Liver (tissue), 9 donors: ENCODE results near the gene FAM151A. TPM values are rescaled to one million over a fixed set of nuclear protein-coding genes. Genes with fewer than 3 reads are reported as not detected.

Experiments
- DNase-seq: peaks from one replicate; pipeline ENCODE4 v3.0.0-alpha.2; 2017; ENCODE audit warnings: low spot score
- H3K27ac ChIP-seq, 2 donors: one replicate each; pipeline ENCODE4 v1.7.0; 2013; ENCODE audit warnings: inconsistent platforms in 2 of 2, low read length in 2 of 2, control low read depth in 1 of 2, low read depth in 1 of 2, mild to moderate bottlenecking in 1 of 2
- H3K27me3 ChIP-seq, 4 donors: one replicate each; pipeline versions ENCODE4 v1.6.1 to v1.7.0; 2013; ENCODE audit warnings: low read length in 3 of 4, inconsistent platforms in 1 of 4, mild to moderate bottlenecking in 1 of 4, moderate library complexity in 1 of 4; ENCODE audit not compliant: control insufficient read depth in 4 of 4, insufficient read depth in 4 of 4
- H3K36me3 ChIP-seq, 4 donors: one replicate each; pipeline versions ENCODE4 v1.6.1 to v1.7.0; 2013; ENCODE audit warnings: low read length in 3 of 4, mild to moderate bottlenecking in 3 of 4, low read depth in 1 of 4, moderate library complexity in 1 of 4; ENCODE audit not compliant: control insufficient read depth in 4 of 4, insufficient read depth in 3 of 4
- H3K4me1 ChIP-seq, 4 donors: one replicate each; pipeline versions ENCODE4 v1.6.1 to v1.7.0; 2013; ENCODE audit warnings: low read length in 3 of 4, mild to moderate bottlenecking in 3 of 4, moderate library complexity in 1 of 4; ENCODE audit not compliant: control insufficient read depth in 4 of 4, insufficient read depth in 4 of 4
- H3K4me3 ChIP-seq, 3 donors: one replicate each; pipeline versions ENCODE4 v1.6.1 to v1.7.0; 2013; ENCODE audit warnings: low read length in 3 of 3, control low read depth in 1 of 3, low read depth in 1 of 3, mild to moderate bottlenecking in 1 of 3
- H3K9ac ChIP-seq, 2 donors: one replicate each; pipeline ENCODE4 v1.7.0; 2013; ENCODE audit warnings: low read length in 2 of 2, mild to moderate bottlenecking in 2 of 2, moderate library complexity in 2 of 2, control low read depth in 1 of 2, low read depth in 1 of 2
- H3K9me3 ChIP-seq, 4 donors: one replicate each; pipeline versions ENCODE4 v1.6.1 to v1.7.0; 2013; ENCODE audit warnings: low read length in 3 of 4; ENCODE audit not compliant: control insufficient read depth in 4 of 4
- ATF3 ChIP-seq: IDR thresholded peaks from 2 replicates; pipeline ENCODE4 v1.6.1; 2016; ENCODE audit warnings: antibody characterized with exemption
- CTCF ChIP-seq: fragments of 150-350 bp; IDR thresholded peaks from 2 replicates; pipeline ENCODE4 v1.5.1; 2017; ENCODE audit warnings: improper control_type of control experiment, low read depth, low read length; ENCODE audit not compliant: missing input control
- EGR1 ChIP-seq, 2 donors: IDR thresholded peaks; 2 replicates each; pipeline ENCODE4 v1.6.1; 2016 to 2018; ENCODE audit warnings: antibody characterized with exemption in 2 of 2, low read depth in 2 of 2
- FOXA1 ChIP-seq: IDR thresholded peaks from 2 replicates; pipeline ENCODE4 v1.6.1; 2016; ENCODE audit warnings: antibody characterized with exemption
- FOXA2 ChIP-seq: IDR thresholded peaks from 2 replicates; pipeline ENCODE4 v1.6.1; 2016; ENCODE audit warnings: antibody characterized with exemption
- GABPA ChIP-seq, 2 donors: IDR thresholded peaks in 1 of 2; conservative IDR thresholded peaks in 1 of 2; 2 replicates each; pipeline ENCODE4 v1.6.1; 2016; ENCODE audit warnings: antibody characterized with exemption in 2 of 2, mild to moderate bottlenecking in 1 of 2, moderate library complexity in 1 of 2
- HNF4A ChIP-seq, 2 donors: conservative IDR thresholded peaks; 2 replicates each; pipeline ENCODE4 v1.6.1; 2016; ENCODE audit warnings: antibody characterized with exemption in 2 of 2, mild to moderate bottlenecking in 2 of 2
- HNF4G ChIP-seq: IDR thresholded peaks from 2 replicates; pipeline ENCODE4 v1.6.1; 2016; ENCODE audit warnings: antibody characterized with exemption
- JUND ChIP-seq, 2 donors: IDR thresholded peaks; 2 replicates each; pipeline ENCODE4 v1.6.1; 2016; ENCODE audit warnings: antibody characterized with exemption in 2 of 2
- MAX ChIP-seq: IDR thresholded peaks from 2 replicates; pipeline ENCODE4 v1.6.1; 2016; ENCODE audit warnings: antibody characterized with exemption
- NR2F2 ChIP-seq: IDR thresholded peaks from 2 replicates; pipeline ENCODE4 v1.6.1; 2016; ENCODE audit warnings: antibody characterized with exemption
- RAD21 ChIP-seq, 2 donors: IDR thresholded peaks; 2 replicates each; pipeline ENCODE4 v1.6.1; 2016; ENCODE audit warnings: antibody characterized with exemption in 2 of 2, mild to moderate bottlenecking in 2 of 2
- REST ChIP-seq: IDR thresholded peaks from 2 replicates; pipeline ENCODE4 v1.6.1; 2016; ENCODE audit warnings: antibody characterized with exemption, mild to moderate bottlenecking
- RXRA ChIP-seq, 2 donors: IDR thresholded peaks; 2 replicates each; pipeline ENCODE4 v1.6.1; 2017 to 2018; ENCODE audit warnings: antibody characterized with exemption in 2 of 2, mild to moderate bottlenecking in 1 of 2
- SP1 ChIP-seq: IDR thresholded peaks from 2 replicates; pipeline ENCODE4 v1.6.1; 2018; ENCODE audit warnings: antibody characterized with exemption, mild to moderate bottlenecking
- TAF1 ChIP-seq: conservative IDR thresholded peaks from 2 replicates; pipeline ENCODE4 v1.6.1; 2016; ENCODE audit warnings: antibody characterized with exemption, mild to moderate bottlenecking
- YY1 ChIP-seq: IDR thresholded peaks from 2 replicates; pipeline ENCODE4 v1.6.1; 2016; ENCODE audit warnings: antibody characterized with exemption, mild to moderate bottlenecking
- ZBTB33 ChIP-seq: IDR thresholded peaks from 2 replicates; pipeline ENCODE4 v1.6.1; 2016; ENCODE audit warnings: antibody characterized with exemption
- WGBS: extraction: QIAGEN DNeasy Blood & Tissue Kit; methylation state at CpG from one replicate; pipeline ENCODE4 v1.1.7; 2013; 5-methylcytosine and 5-hydroxymethylcytosine counted together
- polyA plus RNA-seq, 2 donors: library from polyadenylated mRNA; stranded (reverse) in 1 of 2; unstranded in 1 of 2; fragments of 200-250 nt in 1 of 2; fragments of >200 nt in 1 of 2; fragmentation: Nextera tagmentation in 1 of 2; extraction: Ambion mirVana in 1 of 2; gene quantifications; one replicate each; pipeline versions ENCODE4 v1.2.1 to v1.2.3, GENCODE V29; 2013 to 2015
- total RNA-seq, 2 donors: library from RNA; depleted of rRNA; stranded (reverse); fragments of >200 nt; gene quantifications; one replicate each; pipeline ENCODE4 v1.2.3, GENCODE V29; 2014
- donor health status: healthy.
- donor health status: healthy.
- donor health status: healthy.
- donor health status: healthy.
- donor health status: healthy.

Gene FAM151A
- total and polyA plus RNA-seq, 4 donors, result 1.5 to 25.1 (median 4.7) TPM

GRCh38 chr1:54603241-54603640 is 20.1 kb downstream of the FAM151A start:
- no peak for DNase-seq
- no peaks in the 10 kb centered on the region for H3K36me3 ChIP-seq
- WGBS, result 95% methylated on average over 6 of the region's 6 CpGs
- H3K4me3 ChIP-seq, result no peak overlapping the region
- H3K9me3 ChIP-seq, result no peaks in the 10 kb centered on the region
- no peaks in the 10 kb centered on the region for H3K4me1 ChIP-seq
- H3K27me3 ChIP-seq, result no peaks in the 10 kb centered on the region
- no peak overlapping the region for H3K9ac ChIP-seq
- no peak overlapping the region for H3K27ac ChIP-seq
- TF ChIP-seq RXRA (IDR thresholded peaks at IDR 0.05) (no peak), CTCF (no peak), TAF1 (no peak), FOXA2 (no peak), HNF4G (no peak), NR2F2 (no peak), EGR1 (IDR thresholded peaks at IDR 0.05; ENCODE audit: low read depth in 2 of 2) (no peak), RAD21 (IDR thresholded peaks at IDR 0.05) (no peak)

- H3K4me1 ChIP-seq, result no peaks in the 10 kb centered on the region
- H3K9ac ChIP-seq, result no peak overlapping the region
- no peaks in the 10 kb centered on the region for H3K36me3 ChIP-seq
- no peak for TF ChIP-seq HNF4A (conservative IDR thresholded peaks at IDR 0.05)
- no peak for TF ChIP-seq ZBTB33
- TF ChIP-seq ATF3, result no peak
- TF ChIP-seq FOXA2, result no peak
- no peak for TF ChIP-seq CTCF
- no peak for TF ChIP-seq MAX
- TF ChIP-seq RAD21 (IDR thresholded peaks at IDR 0.05), result no peak
- TF ChIP-seq YY1, result no peak
- TF ChIP-seq FOXA1, result no peak
- no peak for TF ChIP-seq JUND (IDR thresholded peaks at IDR 0.05)
- no peak for TF ChIP-seq RXRA (IDR thresholded peaks at IDR 0.05)
- TF ChIP-seq GABPA (IDR thresholded peaks at IDR 0.05 in 1 of 2, conservative IDR thresholded peaks at IDR 0.05 in 1 of 2), result no peak
- TF ChIP-seq EGR1 (IDR thresholded peaks at IDR 0.05; ENCODE audit: low read depth in 2 of 2), result no peak
- no peak for TF ChIP-seq HNF4G
- TF ChIP-seq SP1, result no peak
- no peak for TF ChIP-seq REST
- TF ChIP-seq NR2F2, result no peak
- no peak for TF ChIP-seq TAF1
- 94% methylated on average over 18 of the region's 18 CpGs for WGBS
- no peak overlapping the region for H3K4me3 ChIP-seq
- no peaks in the 10 kb centered on the region for H3K27me3 ChIP-seq
- no peak overlapping the region for H3K27ac ChIP-seq
- no peak for DNase-seq
- no peaks in the 10 kb centered on the region for H3K9me3 ChIP-seq
These were observed 20.8 kb downstream of the FAM151A start for GRCh38 chr1:54602554-54602953.
